GM18870 (cell line): ENCODE measurements around the gene UCK2.
A peak's percentile ranks its signal among the peaks of the same experiment; 100 is the strongest.

Source experiments
- ATAC-seq: cut with Tn5 transposase; IDR thresholded peaks from one replicate; pipeline ENCODE4 v1.9.1; 2021; ENCODE audit warnings: moderate library complexity; ENCODE audit not compliant: unreplicated experiment

UCK2 gene

DNA sequence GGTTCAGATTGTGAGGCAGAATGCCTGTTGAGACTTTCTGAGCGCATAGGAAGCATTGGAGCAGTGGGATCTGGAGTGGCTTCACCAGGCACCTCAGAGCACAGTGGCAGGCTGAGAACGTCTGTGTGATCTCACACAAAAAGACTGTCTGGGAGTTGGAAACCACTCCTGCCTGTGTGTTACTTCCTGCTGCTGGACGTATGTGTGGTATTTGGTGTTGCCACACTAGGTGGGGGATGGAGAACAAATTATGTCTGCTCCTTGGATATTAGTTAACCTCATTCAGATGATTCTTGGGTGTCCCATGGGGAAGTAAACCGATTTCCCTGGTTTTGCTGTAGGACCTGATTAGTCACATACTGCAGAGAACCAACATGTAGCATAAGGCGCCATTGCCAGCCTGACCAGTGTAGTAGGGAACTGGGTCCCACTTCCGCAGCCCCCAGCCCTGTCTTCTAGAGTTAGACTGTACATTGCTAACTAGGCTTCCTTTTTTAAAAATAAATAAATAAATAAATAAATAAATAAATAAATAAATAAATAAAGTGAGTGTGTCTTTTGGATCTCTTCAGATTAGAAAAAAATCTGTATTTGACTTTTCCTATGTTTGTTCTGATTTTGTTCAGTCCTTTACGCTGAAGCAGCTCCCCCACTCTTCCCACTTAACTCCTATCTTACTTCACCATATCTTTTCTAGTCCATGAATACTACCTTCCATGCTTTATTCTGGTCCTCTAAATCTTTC, 26.9 kb downstream of the UCK2 start:
- ATAC-seq, result no peak

GRCh38 chr1:165855010-165855838, 27.8 kb downstream of the UCK2 start:
- ATAC-seq, result no peak

DNA sequence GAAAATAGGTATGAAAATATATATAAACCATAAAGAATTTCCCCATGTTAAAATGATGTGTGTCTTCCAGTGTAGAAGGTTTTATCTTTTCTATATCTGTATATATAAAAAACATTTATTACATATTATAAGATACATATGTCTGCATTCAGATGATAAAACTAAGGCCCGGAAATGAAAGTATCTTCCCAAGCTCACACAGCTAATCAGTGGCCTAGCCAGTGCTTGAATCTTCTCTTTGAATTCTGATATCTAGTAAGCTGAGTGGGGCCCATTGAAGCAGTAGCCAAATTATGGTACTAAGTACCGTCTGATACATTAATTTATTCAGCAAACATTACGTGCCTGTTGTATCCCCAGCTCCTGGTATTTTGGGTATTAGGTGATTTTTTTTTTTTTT, 28.6 kb downstream of the UCK2 start:
- no peak for ATAC-seq

GRCh38 chr1:165856606-165857005, 29.2 kb downstream of the UCK2 start:
- no peak for ATAC-seq

DNA sequence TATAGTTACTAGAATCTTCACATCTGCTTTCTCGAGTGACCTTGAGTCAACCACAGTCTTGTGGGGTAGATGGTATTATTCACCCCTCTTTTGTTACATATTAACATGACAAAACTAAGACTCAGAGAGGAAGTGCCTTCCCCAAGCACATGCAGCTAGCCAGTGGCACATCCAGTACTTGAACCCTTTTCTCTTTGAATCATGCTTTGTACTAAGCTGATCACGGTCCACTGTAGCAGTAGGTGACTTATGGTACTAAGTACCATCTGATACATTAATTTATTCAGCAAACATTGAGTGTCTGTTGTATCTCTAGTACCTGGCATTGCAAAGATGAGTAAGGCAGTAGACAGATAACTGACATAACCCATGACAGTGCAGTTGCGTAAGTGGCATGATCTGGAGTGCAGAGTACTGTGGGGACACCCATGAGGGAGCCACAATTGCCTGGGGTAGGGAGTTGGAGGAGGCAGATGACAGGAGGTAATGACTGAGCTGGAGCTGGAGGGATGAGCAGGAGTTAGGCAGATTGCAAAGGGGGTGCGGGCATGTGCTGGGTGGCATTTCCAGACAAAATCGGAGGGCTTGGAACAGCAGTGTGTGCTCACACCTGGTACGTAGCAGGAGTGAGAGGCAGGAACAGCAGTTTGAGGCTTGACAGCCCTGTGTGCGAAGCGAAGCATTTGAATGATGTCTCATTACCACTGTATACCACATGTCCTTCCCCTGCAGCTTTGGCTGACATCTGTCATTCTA, 29.8 kb downstream of the UCK2 start:
- ATAC-seq, result peak; percentile 91

DNA sequence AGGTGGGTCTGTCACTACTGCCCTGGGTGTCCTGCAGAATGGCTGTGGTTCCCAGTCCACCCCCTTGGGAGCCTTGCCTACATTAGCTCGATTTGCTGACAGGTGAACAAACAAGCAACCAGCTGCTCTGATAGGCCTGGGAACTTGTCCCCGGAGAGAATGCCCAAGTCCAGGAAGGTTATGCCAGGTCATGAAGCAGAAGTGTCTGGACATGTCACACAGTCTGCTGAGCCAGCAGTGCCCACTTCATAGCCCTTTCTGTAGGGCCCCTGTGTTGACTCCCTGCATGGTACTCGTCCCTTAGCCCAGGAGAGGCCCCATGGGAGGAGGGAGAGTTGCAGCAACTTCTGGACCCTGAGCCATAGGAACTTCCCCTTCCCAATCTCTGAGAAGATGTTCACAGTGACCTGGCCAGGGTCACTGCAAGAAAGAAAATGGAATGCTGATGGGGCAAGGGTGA, 31.0 kb downstream of the UCK2 start:
- no peak for ATAC-seq

GRCh38 chr1:165858967-165859845, 31.8 kb downstream of the UCK2 start:
- no peak for ATAC-seq

DNA sequence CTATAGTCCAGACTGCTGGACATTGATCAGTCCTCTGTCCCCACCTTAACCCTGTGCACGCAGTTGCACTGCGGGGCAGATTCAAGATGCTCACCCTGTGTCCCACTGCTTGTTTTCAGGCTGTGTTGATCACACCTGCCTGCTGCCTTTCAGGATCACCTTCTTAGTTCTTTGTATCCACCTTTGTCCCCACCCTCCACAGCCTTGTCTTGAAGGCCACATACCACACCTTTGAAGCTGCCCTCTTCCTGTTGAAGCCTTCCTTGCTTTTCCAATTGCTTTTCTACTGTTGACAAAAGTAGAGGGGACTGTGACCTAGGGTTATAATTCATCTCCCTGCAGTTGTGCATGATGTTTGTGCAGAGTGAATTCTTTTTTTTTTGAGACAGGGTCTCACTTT, 32.7 kb downstream of the UCK2 start:
- ATAC-seq, result no peak

DNA sequence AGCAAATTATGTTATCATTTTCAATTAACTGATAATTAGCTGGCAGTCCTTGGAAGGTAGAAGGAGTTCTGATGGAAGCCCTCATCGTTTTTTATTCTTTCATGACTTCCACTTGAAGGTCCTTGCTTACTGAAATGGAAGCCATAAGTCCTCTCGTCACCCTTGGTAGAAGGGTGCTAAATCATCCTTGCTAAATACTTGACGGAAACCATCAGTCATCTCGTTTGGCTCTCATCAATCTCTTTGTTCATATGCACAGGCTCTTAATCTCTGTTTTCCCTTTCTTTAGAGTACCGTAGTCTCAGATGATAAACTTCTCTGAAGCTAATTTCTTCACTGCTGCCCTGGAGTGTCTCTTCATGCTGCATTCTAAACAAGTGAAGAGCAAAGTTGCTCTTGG, 34.5 kb downstream of the UCK2 start:
- ATAC-seq, result no peak

DNA sequence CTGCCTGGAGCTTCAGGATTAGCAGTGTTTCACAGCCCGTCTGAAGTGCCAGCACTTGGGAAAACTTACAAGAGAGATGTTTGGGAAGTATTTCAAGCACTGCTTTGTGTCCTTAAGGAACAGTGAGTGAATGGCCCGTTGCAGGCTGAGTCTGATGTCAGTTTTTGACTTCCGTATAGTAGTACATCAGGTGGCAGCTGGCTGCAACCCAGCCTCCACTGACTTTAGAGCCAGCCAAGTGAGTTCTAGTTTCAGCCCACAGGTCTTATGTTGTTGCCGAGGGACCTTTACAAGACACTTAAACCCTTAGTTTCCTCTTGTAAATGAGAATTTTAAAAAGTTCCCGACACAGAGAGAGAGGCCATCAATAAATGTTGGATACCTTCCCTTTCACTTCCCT, 35.0 kb downstream of the UCK2 start:
- no peak for ATAC-seq

DNA sequence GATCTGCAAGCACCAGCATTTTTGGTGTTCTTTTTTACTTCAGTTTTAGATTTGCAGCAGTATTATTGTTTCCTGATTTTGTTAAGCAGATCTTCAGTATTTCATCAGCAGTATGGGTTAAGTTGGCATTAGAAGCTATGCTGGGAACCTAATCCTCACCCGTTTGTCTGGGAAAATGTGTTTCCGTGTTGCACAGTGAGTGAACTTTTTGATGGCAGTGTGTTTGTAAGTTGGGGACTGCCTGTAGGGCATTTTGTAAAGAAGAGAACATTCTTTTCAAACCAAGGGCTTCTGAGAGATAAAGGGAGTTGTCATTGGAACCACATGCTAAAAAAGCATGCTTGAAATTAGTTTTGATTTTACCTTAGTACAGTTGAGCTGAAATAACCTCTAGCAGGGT, 35.9 kb downstream of the UCK2 start:
- ATAC-seq, result no peak

GRCh38 chr1:165865633-165866340, 38.4 kb downstream of the UCK2 start:
- ATAC-seq, result no peak

GRCh38 chr1:165869343-165869742, 41.9 kb downstream of the UCK2 start:
- no peak for ATAC-seq

GRCh38 chr1:165871311-165872067, 44.1 kb downstream of the UCK2 start:
- peak; percentile 76 for ATAC-seq

- ATAC-seq, result no peak
These were observed 46.1 kb downstream of the UCK2 start for GRCh38 chr1:165873481-165873880.

- ATAC-seq, result no peak
These were observed 47.2 kb downstream of the UCK2 start for GRCh38 chr1:165874643-165875042.

DNA sequence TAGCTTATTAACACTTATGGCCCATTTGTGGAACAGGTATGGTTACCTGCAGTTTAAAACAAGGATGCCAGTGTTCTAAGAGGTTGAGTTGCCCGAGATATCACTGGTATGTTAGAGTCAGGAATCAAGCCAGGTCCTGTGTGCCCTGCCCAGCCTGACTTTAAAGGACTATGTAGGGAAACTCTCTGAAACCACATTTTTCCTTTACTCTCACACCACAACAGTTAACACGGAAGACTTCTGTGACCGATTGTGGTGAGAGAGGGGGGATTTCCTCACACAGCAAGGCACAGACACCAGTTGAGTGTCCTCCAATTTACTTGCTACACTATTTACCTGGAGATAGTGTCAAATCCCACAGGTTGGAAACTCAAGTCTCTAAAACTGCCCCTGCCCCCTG, 47.8 kb downstream of the UCK2 start:
- ATAC-seq, result peak; percentile 26

DNA sequence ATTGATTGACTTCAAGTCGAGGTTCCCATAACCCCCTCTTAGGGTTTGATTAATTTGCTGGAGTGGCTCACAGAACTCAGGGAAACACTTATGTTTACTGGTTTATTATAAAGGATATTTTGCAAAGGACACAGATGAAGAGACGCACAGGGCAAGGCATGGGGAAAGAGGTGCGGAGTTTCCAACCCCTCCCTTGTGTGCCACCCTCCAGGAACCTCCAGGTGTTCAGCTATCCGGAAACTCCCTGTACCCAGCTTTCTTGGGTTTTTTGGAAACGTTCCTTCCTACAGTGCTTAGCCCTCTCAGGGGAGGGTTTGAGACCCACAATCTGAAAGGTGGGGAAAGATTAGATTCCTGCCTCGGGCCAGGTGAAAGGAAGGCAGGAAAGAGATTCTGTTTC, 48.2 kb downstream of the UCK2 start:
- no peak for ATAC-seq

- ATAC-seq, result peak; percentile 31
These were observed 48.7 kb downstream of the UCK2 start for GRCh38 chr1:165876121-165876520.
